Glutamatergic neuron (in vitro differentiated cells): Measurements from ENCODE around the gene EFCAB5. TPM values are rescaled to one million over a fixed set of nuclear protein-coding genes. Genes with fewer than 3 reads are reported as not detected.

Experiments used
- DNase-seq: peaks from one replicate; pipeline ENCODE4 v3.0.0; 2022
- H3K27ac Mint-ChIP-seq: one replicate; pipeline ENCODE4 v1.8.0; 2020; ENCODE audit warnings: mild to moderate bottlenecking, mixed read lengths, inconsistent platforms; ENCODE audit not compliant: unreplicated experiment
- H3K27me3 Mint-ChIP-seq: one replicate; pipeline ENCODE4 v1.8.0; 2020; ENCODE audit warnings: mild to moderate bottlenecking, moderate library complexity, mixed read lengths, inconsistent platforms; ENCODE audit not compliant: unreplicated experiment
- H3K36me3 Mint-ChIP-seq: one replicate; pipeline ENCODE4 v1.8.0; 2020; ENCODE audit warnings: mild to moderate bottlenecking, mixed read lengths, inconsistent platforms; ENCODE audit not compliant: unreplicated experiment
- H3K4me1 Mint-ChIP-seq: one replicate; pipeline ENCODE4 v1.8.0; 2020; ENCODE audit warnings: mild to moderate bottlenecking, low read depth, mixed read lengths, inconsistent platforms; ENCODE audit not compliant: unreplicated experiment
- H3K4me3 Mint-ChIP-seq: one replicate; pipeline ENCODE4 v1.8.0; 2020; ENCODE audit warnings: mild to moderate bottlenecking, mixed read lengths, inconsistent platforms; ENCODE audit not compliant: unreplicated experiment
- H3K9me3 Mint-ChIP-seq: one replicate; pipeline ENCODE4 v1.8.0; 2020; ENCODE audit warnings: mild to moderate bottlenecking, moderate library complexity, mixed read lengths, inconsistent platforms; ENCODE audit not compliant: unreplicated experiment
- CTCF ChIP-seq: fragments of 200-600 bp; sonication (generic); IDR thresholded peaks from one replicate; pipeline ENCODE4 v1.5.0; 2021; ENCODE audit not compliant: partially characterized antibody, unreplicated experiment
- total RNA-seq: library from RNA; stranded (reverse); fragmentation: NEBNext Ultra II Directional; extraction: Animal tissue kit (Norgen Biotek cat#: 25700); gene quantifications from one replicate; pipeline ENCODE4 v1.2.1, GENCODE V29; 2021; ENCODE audit not compliant: unreplicated experiment

Gene EFCAB5
- total RNA-seq, 1 donor from 2014 or later: 0.69 TPM

- no peaks in the 10 kb centered on the region for H3K36me3 Mint-ChIP-seq
- no peak for DNase-seq
- no peaks in the 10 kb centered on the region for H3K4me1 Mint-ChIP-seq
- H3K27me3 Mint-ChIP-seq: peaks cover 3% of the 10 kb centered on the region
- TF ChIP-seq CTCF: no peak
- H3K4me3 Mint-ChIP-seq: no peak overlapping the region
- peaks cover 2% of the 10 kb centered on the region for H3K9me3 Mint-ChIP-seq
- no peak overlapping the region for H3K27ac Mint-ChIP-seq
Observed at GRCh38 chr17:29968271-29968670, 26.8 kb downstream of the EFCAB5 start.

DNA sequence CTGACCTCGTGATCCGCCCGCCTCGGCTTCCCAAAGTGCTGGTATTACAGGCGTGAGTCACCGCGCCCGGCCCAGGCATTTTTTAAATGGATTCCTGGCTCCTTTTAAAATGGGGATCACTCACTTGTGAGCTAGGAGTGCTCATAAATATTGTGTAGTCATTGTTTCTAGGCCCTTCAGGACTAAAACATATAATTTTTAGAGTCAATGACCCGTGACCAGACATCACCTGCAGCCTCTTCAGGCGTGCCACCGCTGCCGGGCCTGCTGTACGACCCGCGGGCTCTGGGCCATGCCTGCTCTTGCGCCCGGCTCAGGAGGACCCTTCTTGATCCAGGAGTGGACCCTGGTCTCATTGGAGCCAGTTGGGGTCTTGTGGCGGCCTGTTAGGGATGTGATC, 30.8 kb downstream of the EFCAB5 start:
- Mint-ChIP-seq H3K27me3 (no peaks in the 10 kb centered on the region), H3K4me1 (no peaks in the 10 kb centered on the region), H3K27ac (no peak overlapping the region), H3K36me3 (no peaks in the 10 kb centered on the region), H3K4me3 (no peak overlapping the region), H3K9me3 (peaks cover 2% of the 10 kb centered on the region)
- no peak for TF ChIP-seq CTCF
- no peak for DNase-seq

DNA sequence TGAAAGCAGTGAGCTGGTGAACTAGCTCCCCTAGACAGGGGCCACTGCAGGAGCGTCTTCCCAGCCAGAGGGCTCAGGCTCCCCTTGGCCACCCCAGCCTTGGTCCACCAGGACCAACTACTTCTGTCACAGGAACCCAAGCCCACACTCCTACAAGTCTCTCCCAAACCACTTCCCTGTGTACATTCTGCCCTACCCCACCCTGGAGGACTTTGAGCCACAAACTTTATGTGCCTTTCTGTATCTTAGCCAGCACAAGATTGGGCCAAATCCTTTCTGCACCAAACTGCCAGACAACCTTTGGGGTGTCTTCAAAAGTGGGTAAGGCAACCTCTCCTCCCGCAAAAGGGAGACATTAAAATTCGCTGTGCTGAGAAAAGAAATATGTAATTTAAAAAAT, 31.6 kb downstream of the EFCAB5 start:
- no peak overlapping the region for H3K4me3 Mint-ChIP-seq
- H3K27me3 Mint-ChIP-seq: no peaks in the 10 kb centered on the region
- H3K36me3 Mint-ChIP-seq: no peaks in the 10 kb centered on the region
- peaks cover 2% of the 10 kb centered on the region for H3K4me1 Mint-ChIP-seq
- TF ChIP-seq CTCF: no peak
- no peak for DNase-seq
- H3K9me3 Mint-ChIP-seq: peaks cover 2% of the 10 kb centered on the region
- H3K27ac Mint-ChIP-seq: no peak overlapping the region

DNA sequence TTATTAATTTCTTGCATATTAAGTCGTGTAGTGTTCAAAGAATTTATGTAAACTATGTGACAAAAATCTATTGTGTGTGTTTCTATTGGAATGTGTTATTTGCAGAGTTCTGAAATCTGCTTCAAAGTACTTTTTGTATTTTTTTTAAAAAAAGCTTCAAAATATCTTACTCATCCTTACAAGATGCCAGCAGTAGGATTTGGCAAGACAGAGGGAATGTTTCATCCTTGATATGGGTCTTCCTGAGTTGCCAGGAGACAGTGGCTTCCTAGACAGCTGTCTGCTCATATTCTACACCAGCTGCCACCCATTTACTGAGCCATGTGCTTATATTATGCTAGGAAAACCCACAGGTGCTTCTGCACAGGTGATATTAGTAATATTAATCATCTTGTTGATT, 36.4 kb downstream of the EFCAB5 start:
- no peaks in the 10 kb centered on the region for H3K36me3 Mint-ChIP-seq
- no peak overlapping the region for H3K27ac Mint-ChIP-seq
- no peak for DNase-seq
- H3K27me3 Mint-ChIP-seq: no peaks in the 10 kb centered on the region
- peaks cover 2% of the 10 kb centered on the region for H3K4me1 Mint-ChIP-seq
- H3K9me3 Mint-ChIP-seq: no peaks in the 10 kb centered on the region
- no peak overlapping the region for H3K4me3 Mint-ChIP-seq
- TF ChIP-seq CTCF: no peak

DNA sequence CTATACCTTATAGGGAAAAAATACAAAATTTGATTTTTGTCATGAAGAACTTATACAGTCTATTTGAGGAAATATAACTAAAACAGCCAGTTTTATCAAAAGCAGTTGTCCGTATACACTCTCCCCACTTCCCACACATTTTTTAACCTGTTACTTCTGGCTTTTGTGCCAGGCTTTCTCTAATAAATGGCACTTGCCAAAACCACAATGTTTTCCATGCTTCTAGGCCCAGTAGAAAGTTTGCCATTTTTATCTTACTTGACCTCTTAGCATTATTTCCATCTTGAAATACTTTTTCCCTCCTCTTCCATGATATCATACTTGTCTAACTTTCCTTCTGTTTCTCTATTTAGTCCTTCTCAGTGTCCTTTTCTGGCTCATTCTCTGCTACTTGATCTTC, 38.8 kb downstream of the EFCAB5 start:
- Mint-ChIP-seq H3K4me3 (no peak overlapping the region), H3K27me3 (no peaks in the 10 kb centered on the region), H3K9me3 (no peaks in the 10 kb centered on the region)

More for the DNA sequence above, 38.8 kb downstream of the EFCAB5 start:
- Mint-ChIP-seq H3K27ac (no peak overlapping the region), H3K36me3 (no peaks in the 10 kb centered on the region), H3K4me1 (peaks cover 2% of the 10 kb centered on the region)
- TF ChIP-seq CTCF: no peak
- no peak for DNase-seq
